H9 (cell line): ENCODE results near the gene ZNF750. TPM values are rescaled to one million over a fixed set of nuclear protein-coding genes. Genes with fewer than 3 reads are reported as not detected.

Experiments
- DNase-seq: peaks from one replicate; pipeline ENCODE4 v3.0.0-alpha.2; 2017
- H2AFZ ChIP-seq: one replicate; pipeline ENCODE4 v1.6.1; 2013; ENCODE audit warnings: mild to moderate bottlenecking, low read length, control low read depth, moderate library complexity
- H2AK5ac ChIP-seq: 2 replicates; pipeline ENCODE4 v1.6.1; 2013; ENCODE audit warnings: low read length, control low read depth, mixed read lengths; ENCODE audit not compliant: insufficient read length
- H2BK120ac ChIP-seq: one replicate; pipeline ENCODE4 v1.6.1; 2013; ENCODE audit warnings: low read depth, mild to moderate bottlenecking, low read length, control low read depth, inconsistent platforms; ENCODE audit not compliant: poor library complexity, severe bottlenecking
- H2BK12ac ChIP-seq: 2 replicates; pipeline ENCODE4 v1.6.1; 2013; ENCODE audit warnings: low read length, control low read depth, mixed read lengths, low read depth; ENCODE audit not compliant: insufficient read length
- H2BK15ac ChIP-seq: 2 replicates; pipeline ENCODE4 v1.6.1; 2013; ENCODE audit warnings: low read depth, low read length, control low read depth
- H2BK20ac ChIP-seq: one replicate; pipeline ENCODE4 v1.6.1; 2013; ENCODE audit warnings: low read depth, mild to moderate bottlenecking, low read length, control low read depth, inconsistent platforms; ENCODE audit not compliant: poor library complexity, severe bottlenecking
- H2BK5ac ChIP-seq: 2 replicates; pipeline ENCODE4 v1.6.1; 2013; ENCODE audit warnings: low read length, control low read depth, mixed read lengths; ENCODE audit not compliant: insufficient read length
- H3K14ac ChIP-seq: 2 replicates; pipeline ENCODE4 v1.6.1; 2013; ENCODE audit warnings: low read length, control low read depth; ENCODE audit not compliant: insufficient read depth
- H3K18ac ChIP-seq: 2 replicates; pipeline ENCODE4 v1.6.1; 2013; ENCODE audit warnings: low read depth, mild to moderate bottlenecking, mixed read lengths, low read length, control low read depth; ENCODE audit not compliant: insufficient read length
- H3K23ac ChIP-seq: 2 replicates; pipeline ENCODE4 v1.6.1; 2013; ENCODE audit warnings: low read length, control low read depth, mixed read lengths, low read depth; ENCODE audit not compliant: insufficient read length
- H3K23me2 ChIP-seq: 2 replicates; pipeline ENCODE4 v1.6.1; 2013; ENCODE audit warnings: low read depth, mild to moderate bottlenecking, mixed read lengths, low read length, control low read depth; ENCODE audit not compliant: insufficient read length, poor library complexity, severe bottlenecking
- H3K27ac ChIP-seq: 2 replicates; pipeline ENCODE4 v1.5.1; 2013; ENCODE audit warnings: low read length, control low read depth, mixed read lengths, low read depth; ENCODE audit not compliant: insufficient read length
- H3K27me3 ChIP-seq: 2 replicates; pipeline ENCODE4 v1.6.1; 2013; ENCODE audit warnings: low read length, control low read depth, inconsistent platforms; ENCODE audit not compliant: insufficient read depth
- H3K4ac ChIP-seq: 2 replicates; pipeline ENCODE4 v1.6.1; 2013; ENCODE audit warnings: low read depth, mild to moderate bottlenecking, control low read depth, inconsistent platforms, low read length, moderate library complexity
- H3K4me1 ChIP-seq: 2 replicates; pipeline ENCODE4 v1.6.1; 2013; ENCODE audit warnings: low read length, control low read depth, inconsistent platforms; ENCODE audit not compliant: insufficient read depth
- H3K4me2 ChIP-seq: 2 replicates; pipeline ENCODE4 v1.6.1; 2013; ENCODE audit warnings: low read length, control low read depth, mixed read lengths; ENCODE audit not compliant: insufficient read length, insufficient read depth
- H3K56ac ChIP-seq: 2 replicates; pipeline ENCODE4 v1.6.1; 2013; ENCODE audit warnings: low read depth, mild to moderate bottlenecking, mixed read lengths, low read length, control low read depth; ENCODE audit not compliant: insufficient read length
- H3K79me1 ChIP-seq: 2 replicates; pipeline ENCODE4 v1.6.1; 2013; ENCODE audit warnings: low read depth, mild to moderate bottlenecking, moderate library complexity, low read length, control low read depth, inconsistent platforms; ENCODE audit not compliant: insufficient read depth, poor library complexity, severe bottlenecking
- H3K79me2 ChIP-seq: 2 replicates; pipeline ENCODE4 v1.6.1; 2013; ENCODE audit warnings: low read length, control low read depth, inconsistent platforms; ENCODE audit not compliant: insufficient read depth
- H3K9ac ChIP-seq: 2 replicates; pipeline ENCODE4 v1.6.1; 2013; ENCODE audit warnings: low read length, control low read depth, mixed read lengths; ENCODE audit not compliant: insufficient read length; ENCODE audit errors: extremely low read depth
- H3K9me3 ChIP-seq: one replicate; pipeline ENCODE4 v1.6.1; 2013; ENCODE audit warnings: low read depth, low read length, inconsistent platforms; ENCODE audit not compliant: control insufficient read depth
- H3T11ph ChIP-seq: one replicate; pipeline ENCODE4 v1.6.1; 2013; ENCODE audit warnings: mild to moderate bottlenecking, low read length, control low read depth, inconsistent platforms
- H4K20me1 ChIP-seq: one replicate; pipeline ENCODE4 v1.6.1; 2013; ENCODE audit not compliant: control insufficient read depth, insufficient read length, insufficient read depth
- H4K5ac ChIP-seq: 2 replicates; pipeline ENCODE4 v1.6.1; 2013; ENCODE audit warnings: low read depth, mild to moderate bottlenecking, mixed read lengths, low read length, control low read depth; ENCODE audit not compliant: insufficient read length
- H4K8ac ChIP-seq: replicated peaks from 2 replicates; pipeline ENCODE4 v1.6.1; 2013; ENCODE audit warnings: low read length, control low read depth, mixed read lengths, low read depth; ENCODE audit not compliant: insufficient read length
- H4K91ac ChIP-seq: 2 replicates; pipeline ENCODE4 v1.6.1; 2013; ENCODE audit warnings: low read depth, mild to moderate bottlenecking, moderate library complexity, mixed read lengths, low read length, control low read depth; ENCODE audit not compliant: insufficient read length
- H3K27ac Mint-ChIP-seq, 3 experiments: 2 replicates in 2 of 3; 3 replicates in 1 of 3; pipeline ENCODE4 v1.8.0; 2020 to 2021; ENCODE audit warnings: mixed read lengths in 3 of 3, mild to moderate bottlenecking in 1 of 3, moderate library complexity in 1 of 3
- H3K27me3 Mint-ChIP-seq: 2 replicates; pipeline ENCODE4 v1.8.0; 2021; ENCODE audit warnings: low read depth, mild to moderate bottlenecking, moderate library complexity, mixed read lengths
- H3K36me3 Mint-ChIP-seq, 3 experiments: 2 replicates in 2 of 3; 3 replicates in 1 of 3; pipeline ENCODE4 v1.8.0; 2020 to 2021; ENCODE audit warnings: low read depth in 3 of 3, mixed read lengths in 3 of 3; ENCODE audit not compliant: insufficient read depth in 1 of 3
- H3K4me1 Mint-ChIP-seq, 2 experiments: 2 replicates each; pipeline ENCODE4 v1.8.0; 2020; ENCODE audit warnings: mixed read lengths in 2 of 2
- H3K4me3 Mint-ChIP-seq, 2 experiments: 2 replicates in 1 of 2; 3 replicates in 1 of 2; pipeline ENCODE4 v1.8.0; 2020 to 2021; ENCODE audit warnings: mild to moderate bottlenecking in 2 of 2, mixed read lengths in 2 of 2, moderate library complexity in 1 of 2
- H3K9me3 Mint-ChIP-seq, 2 experiments: 2 replicates in 1 of 2; 3 replicates in 1 of 2; pipeline ENCODE4 v1.8.0; 2020; ENCODE audit warnings: mild to moderate bottlenecking in 2 of 2, mixed read lengths in 2 of 2, moderate library complexity in 1 of 2
- whole genome bisulfite sequencing: extraction: QIAGEN DNeasy Blood & Tissue Kit; methylation state at CpG from one replicate; pipeline ENCODE4 v1.1.7; 2013; ENCODE audit warnings: missing lambda C conversion rate, low lambda C conversion rate, mixed read lengths; ENCODE audit not compliant: insufficient read length; ENCODE audit errors: extremely low coverage; 5-methylcytosine and 5-hydroxymethylcytosine counted together
- total RNA-seq: library from RNA; stranded (reverse); gene quantifications from 2 replicates; pipeline ENCODE4 v1.2.1, GENCODE V29; 2021
- TF ChIP-seq, protein P1 (sequence below): fragments of 200-600 bp; sonication (generic); conservative IDR thresholded peaks from 3 replicates; pipeline ENCODE4 v1.8.0; 2021; ENCODE audit warnings: antibody characterized with exemption, mild to moderate bottlenecking

The ZNF750 gene
- total RNA-seq, 1 experiment from 2014 or later: not detected

DNA sequence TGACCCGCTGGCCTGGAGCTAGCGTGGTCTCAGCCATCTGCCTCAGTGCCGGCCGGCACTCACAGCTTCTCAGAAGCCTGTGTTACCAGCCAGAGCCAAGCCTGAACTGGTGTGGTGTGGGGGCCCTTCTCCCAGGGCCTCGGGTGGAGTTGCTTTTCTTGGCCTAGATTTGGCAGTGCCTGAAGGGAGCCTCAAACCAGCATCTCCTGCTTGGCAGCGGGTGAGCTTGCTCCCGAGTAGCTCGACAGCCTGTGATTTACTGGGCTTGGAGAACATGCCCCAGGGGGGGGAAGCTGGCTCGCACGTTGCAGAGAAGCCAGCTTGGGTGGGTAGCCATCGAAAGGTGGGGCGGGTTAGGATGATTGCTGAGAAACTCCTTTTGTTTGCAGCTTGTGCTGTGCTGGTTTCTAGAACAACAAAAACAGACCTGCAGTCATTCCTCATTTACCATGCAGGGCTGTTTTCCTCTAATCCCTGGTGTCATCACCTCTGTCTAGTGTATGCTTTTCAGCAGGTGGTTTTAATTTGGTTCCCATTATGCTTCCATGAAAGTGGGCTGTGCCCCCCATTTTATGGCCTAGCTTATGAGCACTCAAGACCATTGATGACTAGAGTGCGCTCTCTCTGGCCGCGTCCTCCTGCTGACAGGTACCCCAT, 45.7 kb downstream of the ZNF750 start:
- no peak overlapping the region for H4K5ac ChIP-seq
- H3K23me2 ChIP-seq: no peaks in the 10 kb centered on the region
- H2BK20ac ChIP-seq: no peak overlapping the region
- no peak overlapping the region for H3K9ac ChIP-seq
- H2BK15ac ChIP-seq: no peak overlapping the region
- H3K27ac Mint-ChIP-seq: peak overlapping the region in 1 of 3 experiments; percentile 28; a peak in 1 of 7 replicates
- H3K79me2 ChIP-seq: no peaks in the 10 kb centered on the region; the same call in 1 of the 2 replicates
- H3K14ac ChIP-seq: no peak overlapping the region
- H2BK120ac ChIP-seq: no peak overlapping the region
- peaks cover 3% of the 10 kb centered on the region for H3K79me1 ChIP-seq
- H3K9me3 Mint-ChIP-seq: no peaks in the 10 kb centered on the region
- no peak overlapping the region for H3K4me3 Mint-ChIP-seq
- no peak overlapping the region for H3K56ac ChIP-seq
- no peak overlapping the region for H3K4ac ChIP-seq
- DNase-seq: no peak
- H3K4me1 ChIP-seq: no peaks in the 10 kb centered on the region
- no peak overlapping the region for H2BK12ac ChIP-seq
- H3K18ac ChIP-seq: no peak overlapping the region
- no CpG with 5 or more reads among the region's 15 CpGs for whole genome bisulfite sequencing
- H3K27me3 Mint-ChIP-seq: no peaks in the 10 kb centered on the region
- no peak overlapping the region for H3K27ac ChIP-seq
- H2AFZ ChIP-seq: no peak overlapping the region
- no peaks in the 10 kb centered on the region for H3K9me3 ChIP-seq
- TF ChIP-seq, protein P1, sequence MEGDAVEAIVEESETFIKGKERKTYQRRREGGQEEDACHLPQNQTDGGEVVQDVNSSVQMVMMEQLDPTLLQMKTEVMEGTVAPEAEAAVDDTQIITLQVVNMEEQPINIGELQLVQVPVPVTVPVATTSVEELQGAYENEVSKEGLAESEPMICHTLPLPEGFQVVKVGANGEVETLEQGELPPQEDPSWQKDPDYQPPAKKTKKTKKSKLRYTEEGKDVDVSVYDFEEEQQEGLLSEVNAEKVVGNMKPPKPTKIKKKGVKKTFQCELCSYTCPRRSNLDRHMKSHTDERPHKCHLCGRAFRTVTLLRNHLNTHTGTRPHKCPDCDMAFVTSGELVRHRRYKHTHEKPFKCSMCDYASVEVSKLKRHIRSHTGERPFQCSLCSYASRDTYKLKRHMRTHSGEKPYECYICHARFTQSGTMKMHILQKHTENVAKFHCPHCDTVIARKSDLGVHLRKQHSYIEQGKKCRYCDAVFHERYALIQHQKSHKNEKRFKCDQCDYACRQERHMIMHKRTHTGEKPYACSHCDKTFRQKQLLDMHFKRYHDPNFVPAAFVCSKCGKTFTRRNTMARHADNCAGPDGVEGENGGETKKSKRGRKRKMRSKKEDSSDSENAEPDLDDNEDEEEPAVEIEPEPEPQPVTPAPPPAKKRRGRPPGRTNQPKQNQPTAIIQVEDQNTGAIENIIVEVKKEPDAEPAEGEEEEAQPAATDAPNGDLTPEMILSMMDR: no peak
- no peak overlapping the region for H3K4me2 ChIP-seq
- H4K91ac ChIP-seq: no peak overlapping the region
- no peak overlapping the region for H4K8ac ChIP-seq
- H3K4me1 Mint-ChIP-seq: peaks cover 0 to 4% of the 10 kb centered on the region in 2 experiments; a peak in 1 of 4 replicates
- H3K36me3 Mint-ChIP-seq: peaks cover 23 to 52% (median 42%) of the 10 kb centered on the region in 3 experiments
- H3K23ac ChIP-seq: no peak overlapping the region
- no peaks in the 10 kb centered on the region for H3K27me3 ChIP-seq
- H3T11ph ChIP-seq: no peak overlapping the region
- H2AK5ac ChIP-seq: no peak overlapping the region
- no peaks in the 10 kb centered on the region for H4K20me1 ChIP-seq
- H2BK5ac ChIP-seq: no peak overlapping the region
